GM23338 (cell line): Measurements from ENCODE around the gene NPHP4. TPM values are rescaled to one million over a fixed set of nuclear protein-coding genes. Genes with fewer than 3 reads are reported as not detected.

Experiments used
- ATAC-seq: fragments of 200-7000 bp; cut with Tn5 transposase; 3 replicates; pipeline ENCODE4 v1.9.1; 2020
- DNase-seq: peaks from one replicate; pipeline ENCODE4 v3.0.0-alpha.2; 2015; ENCODE audit warnings: low spot score
- H2AFZ ChIP-seq: fragments of 200-600 bp; sonication (generic); 2 replicates; pipeline ENCODE4 v1.8.0; 2016; ENCODE audit warnings: antibody characterized with exemption, mild to moderate bottlenecking, moderate library complexity
- H3F3A ChIP-seq: fragments of 200-600 bp; sonication (generic); replicated peaks from 2 replicates; pipeline ENCODE4 v1.8.0; 2017; ENCODE audit warnings: antibody characterized with exemption, mixed run types, low read depth
- H3K27ac ChIP-seq: fragments of 200-600 bp; sonication (generic); 2 replicates; pipeline ENCODE4 v1.6.1; 2016; ENCODE audit warnings: low read depth
- H3K27me3 ChIP-seq: fragments of 200-600 bp; sonication (generic); 2 replicates; pipeline ENCODE4 v1.8.0; 2016; ENCODE audit warnings: mild to moderate bottlenecking, mixed run types, moderate library complexity; ENCODE audit not compliant: insufficient read depth
- H3K36me3 ChIP-seq: fragments of 200-600 bp; sonication (generic); 2 replicates; pipeline ENCODE4 v1.8.0; 2016; ENCODE audit warnings: mild to moderate bottlenecking; ENCODE audit not compliant: insufficient read depth
- H3K4me1 ChIP-seq: fragments of 200-600 bp; sonication (generic); 2 replicates; pipeline ENCODE4 v1.8.0; 2016; ENCODE audit warnings: mild to moderate bottlenecking, moderate library complexity; ENCODE audit not compliant: insufficient read depth
- H3K4me2 ChIP-seq: fragments of 200-600 bp; sonication (generic); 2 replicates; pipeline ENCODE4 v1.7.1; 2017; ENCODE audit warnings: mixed run types
- H3K4me3 ChIP-seq: fragments of 200-600 bp; sonication (generic); 2 replicates; pipeline ENCODE4 v1.6.1; 2016; ENCODE audit warnings: mixed run types
- H3K79me2 ChIP-seq: fragments of 200-600 bp; sonication (generic); replicated peaks from 2 replicates; pipeline ENCODE4 v1.8.0; 2017; ENCODE audit warnings: mild to moderate bottlenecking; ENCODE audit not compliant: insufficient read depth
- H3K9me2 ChIP-seq: fragments of 200-600 bp; sonication (generic); 2 replicates; pipeline ENCODE4 v1.8.0; 2017; ENCODE audit not compliant: insufficient read depth
- H4K20me1 ChIP-seq: fragments of 200-600 bp; sonication (generic); replicated peaks from 2 replicates; pipeline ENCODE4 v1.8.0; 2017; ENCODE audit warnings: mild to moderate bottlenecking; ENCODE audit not compliant: insufficient read depth
- H3K27ac Mint-ChIP-seq: 2 replicates; pipeline ENCODE4 v1.8.0; 2020; ENCODE audit warnings: inconsistent platforms, mild to moderate bottlenecking, moderate library complexity, mixed read lengths
- H3K27me3 Mint-ChIP-seq: 3 replicates; pipeline ENCODE4 v1.8.0; 2022; ENCODE audit warnings: low read depth, mild to moderate bottlenecking, moderate library complexity, mixed read lengths, inconsistent platforms; ENCODE audit not compliant: insufficient read depth, poor library complexity
- H3K36me3 Mint-ChIP-seq: 3 replicates; pipeline ENCODE4 v1.8.0; 2021; ENCODE audit warnings: low read depth, mild to moderate bottlenecking, inconsistent platforms, moderate library complexity, mixed read lengths
- H3K4me1 Mint-ChIP-seq: 3 replicates; pipeline ENCODE4 v1.8.0; 2020; ENCODE audit warnings: mild to moderate bottlenecking, inconsistent platforms, mixed read lengths
- H3K4me3 Mint-ChIP-seq: 3 replicates; pipeline ENCODE4 v1.8.0; 2021; ENCODE audit warnings: moderate library complexity, mild to moderate bottlenecking, inconsistent platforms, mixed read lengths
- H3K9me3 Mint-ChIP-seq: 3 replicates; pipeline ENCODE4 v1.8.0; 2020; ENCODE audit warnings: moderate library complexity, mild to moderate bottlenecking, inconsistent platforms, mixed read lengths
- CTCF ChIP-seq, 2 experiments: fragments of 200-600 bp in 1 of 2; sonication (generic) in 1 of 2; conservative IDR thresholded peaks; 2 replicates each; pipeline versions ENCODE4 v1.5.1 to v1.6.1; 2016 to 2017; ENCODE audit warnings: antibody characterized with exemption in 2 of 2, low read depth in 2 of 2, mild to moderate bottlenecking in 2 of 2, moderate library complexity in 1 of 2
- ETS1 ChIP-seq: IDR thresholded peaks from 2 replicates; pipeline ENCODE4 v1.6.1; 2016; ENCODE audit warnings: antibody characterized with exemption
- EZH2phosphoT487 ChIP-seq: fragments of 200-600 bp; sonication (generic); IDR thresholded peaks from one replicate; pipeline ENCODE4 v1.8.1; 2018; ENCODE audit warnings: antibody characterized with exemption; ENCODE audit not compliant: unreplicated experiment
- JUNB ChIP-seq: IDR thresholded peaks from one replicate; pipeline ENCODE4 v1.6.1; 2016; ENCODE audit warnings: antibody characterized with exemption; ENCODE audit not compliant: unreplicated experiment
- NANOG ChIP-seq: IDR thresholded peaks from 2 replicates; pipeline ENCODE4 v1.6.1; 2016; ENCODE audit warnings: antibody characterized with exemption, borderline replicate concordance
- POLR2AphosphoS5 ChIP-seq: IDR thresholded peaks from 2 replicates; pipeline ENCODE4 v1.6.1; 2016; ENCODE audit warnings: antibody characterized with exemption, low read depth
- REST ChIP-seq: IDR thresholded peaks from one replicate; pipeline ENCODE4 v1.6.1; 2018; ENCODE audit warnings: antibody characterized with exemption; ENCODE audit not compliant: unreplicated experiment
- STAT1 ChIP-seq: IDR thresholded peaks from one replicate; pipeline ENCODE4 v1.6.1; 2016; ENCODE audit warnings: antibody characterized with exemption; ENCODE audit not compliant: unreplicated experiment
- ZNF114 ChIP-seq: fragments of 250-450 bp; sonication (Bioruptor Pico); IDR thresholded peaks from 2 replicates; pipeline ENCODE4 v1.5.0; 2020; ENCODE audit warnings: mild to moderate bottlenecking, moderate library complexity
- ZNF331 ChIP-seq: fragments of 250-450 bp; sonication (Bioruptor Pico); IDR thresholded peaks from 2 replicates; pipeline ENCODE4 v1.5.0; 2020; ENCODE audit warnings: low read depth, mild to moderate bottlenecking, moderate library complexity
- ZNF462 ChIP-seq: fragments of 250-450 bp; sonication (Bioruptor Pico); IDR thresholded peaks from 2 replicates; pipeline ENCODE4 v1.5.0; 2020; ENCODE audit warnings: mild to moderate bottlenecking, moderate library complexity
- polyA plus RNA-seq: library from polyadenylated mRNA; unstranded; fragments of >200 nt; fragmentation: Nextera tagmentation; extraction: Ambion mirVana; gene quantifications from 2 replicates; pipeline ENCODE4 v1.2.1, GENCODE V29; 2016
- total RNA-seq: library from RNA; depleted of rRNA; stranded (reverse); fragments of >200 nt; shearing (Covaris generic); gene quantifications from 2 replicates; pipeline ENCODE4 v1.2.3, GENCODE V29; 2014

The NPHP4 gene
- total and polyA plus RNA-seq, 2 experiments from 2014 or later: 2.5 to 12.4 TPM

GRCh38 chr1:5996641-5997270 lies 4.5 kb upstream of the NPHP4 start (continued):
- TF ChIP-seq ZNF331 (CRISPR knock-in tag): no peak
- TF ChIP-seq ZNF114 (CRISPR knock-in tag): no peak
- TF ChIP-seq STAT1: no peak
- no peak for TF ChIP-seq EZH2phosphoT487
- TF ChIP-seq NANOG: no peak

GRCh38 chr1:5995871-5996630 lies 3.8 kb upstream of the NPHP4 start:
- Histone ChIP-seq H3K4me1 (peaks cover 9% of the 10 kb centered on the region), H3K4me2 (no peak overlapping the region), H3K4me3 (no peak overlapping the region), H4K20me1 (peaks cover 4% of the 10 kb centered on the region), H3F3A (no peaks in the 10 kb centered on the region), H3K9me2 (no peaks in the 10 kb centered on the region), H3K79me2 (no peaks in the 10 kb centered on the region), H2AFZ (no peak overlapping the region), H3K27ac (no peak overlapping the region), H3K36me3 (no peaks in the 10 kb centered on the region), H3K27me3 (peaks cover 26% of the 10 kb centered on the region)
- DNase-seq (no peak), ATAC-seq (no peak)
- Mint-ChIP-seq H3K4me3 (no peak overlapping the region), H3K27me3 (peaks cover 35% of the 10 kb centered on the region), H3K9me3 (no peaks in the 10 kb centered on the region), H3K4me1 (peaks cover 15% of the 10 kb centered on the region), H3K27ac (no peak overlapping the region), H3K36me3 (no peaks in the 10 kb centered on the region)
- TF ChIP-seq STAT1 (no peak), ZNF331 (CRISPR knock-in tag) (no peak), JUNB (no peak), CTCF (conservative IDR thresholded peaks at IDR 0.05; ENCODE audit: low read depth in 2 of 2) (no peak), POLR2AphosphoS5 (no peak), REST (no peak), ETS1 (no peak), ZNF462 (no peak)
